Activated CD8-positive, alpha-beta memory T cell treated with anti-CD3 and anti-CD28 coated beads, Interleukin-2, amount 10 ng/mL, durations not matched to agents 7 days and 5 days (primary cell): Measurements from ENCODE around the gene KRT72. TPM values are rescaled to one million over a fixed set of nuclear protein-coding genes. Genes with fewer than 3 reads are reported as not detected.

Experiments used
- ATAC-seq: fragments of 150-1000 bp; cut with Tn5 transposase; one replicate; pipeline ENCODE4 v1.10.0; 2021; ENCODE audit warnings: moderate library complexity
- CTCF ChIA-PET: fragments of 350-600 bp; sonication (Branson Sonifier 250); formaldehyde crosslinking; loops from one replicate; lab custom pipeline; 2021; ENCODE audit warnings: antibody characterized with exemption; lab: Charles Lee
- DNase-seq: peaks from one replicate; pipeline ENCODE4 v3.0.0-alpha.2; 2020
- H3K27ac Mint-ChIP-seq: one replicate; pipeline ENCODE4 v1.8.0; 2021; ENCODE audit warnings: mild to moderate bottlenecking, mixed read lengths
- H3K27me3 Mint-ChIP-seq: one replicate; pipeline ENCODE4 v1.8.0; 2021; ENCODE audit warnings: mixed read lengths
- H3K36me3 Mint-ChIP-seq: one replicate; pipeline ENCODE4 v1.8.0; 2021; ENCODE audit warnings: mild to moderate bottlenecking, mixed read lengths
- H3K4me1 Mint-ChIP-seq: one replicate; pipeline ENCODE4 v1.8.0; 2021; ENCODE audit warnings: mixed read lengths
- H3K4me3 Mint-ChIP-seq: one replicate; pipeline ENCODE4 v1.8.0; 2021; ENCODE audit warnings: mild to moderate bottlenecking, moderate library complexity, mixed read lengths
- H3K9me3 Mint-ChIP-seq: one replicate; pipeline ENCODE4 v1.8.0; 2022; ENCODE audit warnings: low read depth, mixed read lengths
- total RNA-seq, 2 experiments: library from RNA; stranded (reverse); gene quantifications; one replicate each; pipeline ENCODE4 v1.2.3, GENCODE V29; 2021

The KRT72 gene
- total RNA-seq, 2 experiments from 2014 or later: 0.15 TPM; not detected in 1

GRCh38 chr12:52558781-52559445, 42.4 kb downstream of the KRT72 start:
- H3K4me3 Mint-ChIP-seq: no peak overlapping the region
- ATAC-seq (no peak), DNase-seq (no peak)
- peaks cover 49% of the 10 kb centered on the region for H3K27me3 Mint-ChIP-seq
- H3K9me3 Mint-ChIP-seq: no peaks in the 10 kb centered on the region
- CTCF ChIA-PET: interaction anchor here (1.4 kb wide), 1 partner anchor 422 kb away, joined by 3 read pairs; no protein-coding TSS in a partner anchor
- peaks cover 2% of the 10 kb centered on the region for H3K4me1 Mint-ChIP-seq
- H3K36me3 Mint-ChIP-seq: no peaks in the 10 kb centered on the region
- H3K27ac Mint-ChIP-seq: no peak overlapping the region

GRCh38 chr12:52557476-52557875, 43.8 kb downstream of the KRT72 start:
- CTCF ChIA-PET: no interaction called here

GRCh38 chr12:52555577-52555976, 45.7 kb downstream of the KRT72 start:
- DNase-seq (no peak), ATAC-seq (no peak)
- CTCF ChIA-PET: interaction anchor here (1.0 kb wide), 1 partner anchor 324 kb away, joined by 3 read pairs; no protein-coding TSS in a partner anchor
- no peaks in the 10 kb centered on the region for H3K36me3 Mint-ChIP-seq
- H3K4me3 Mint-ChIP-seq: no peak overlapping the region
- H3K27ac Mint-ChIP-seq: no peak overlapping the region
- peaks cover 2% of the 10 kb centered on the region for H3K4me1 Mint-ChIP-seq
- H3K9me3 Mint-ChIP-seq: no peaks in the 10 kb centered on the region
- H3K27me3 Mint-ChIP-seq: peaks cover 45% of the 10 kb centered on the region

More at GRCh38 chr12:52557476-52557875, 43.8 kb downstream of the KRT72 start:
- Mint-ChIP-seq H3K27ac (no peak overlapping the region), H3K36me3 (no peaks in the 10 kb centered on the region), H3K4me3 (no peak overlapping the region), H3K27me3 (peaks cover 44% of the 10 kb centered on the region), H3K9me3 (no peaks in the 10 kb centered on the region), H3K4me1 (peaks cover 2% of the 10 kb centered on the region)
- ATAC-seq (no peak), DNase-seq (no peak)

DNA sequence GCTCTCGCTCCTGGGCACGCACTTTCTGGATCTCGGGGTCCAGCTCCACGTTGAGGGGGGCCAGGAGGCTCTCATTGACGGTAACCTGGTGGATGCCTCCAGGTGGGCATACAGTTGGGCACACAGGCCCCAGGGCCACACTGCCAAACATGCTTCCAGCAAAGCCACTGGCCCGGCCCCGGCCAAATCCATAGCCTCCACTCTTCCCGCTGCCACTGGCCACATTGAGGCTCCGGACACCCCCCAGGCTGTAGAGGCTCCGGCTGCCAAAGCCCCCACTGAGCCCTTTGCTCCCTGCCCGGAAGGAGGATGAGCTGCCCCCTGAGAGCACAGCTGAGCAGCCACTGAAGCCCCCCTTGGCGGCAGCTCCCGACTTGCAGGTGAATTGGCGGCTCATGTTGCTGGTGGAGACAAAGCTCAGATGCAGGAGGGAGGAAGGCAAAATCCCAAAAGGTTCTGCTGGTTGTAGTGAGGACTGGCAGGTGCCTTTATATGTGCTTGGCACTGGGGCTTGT, 48.5 kb downstream of the KRT72 start, which contains the start of gene KRT71:
Gene KRT71, minus strand, starts transcription at position 465 of the 515 bp plus-strand sequence. Its CDS starts 68 bp downstream, at position 397.
- Mint-ChIP-seq H3K27ac (no peak within 1 kb of the TSS), H3K36me3 (no peaks in the 10 kb centered on the region), H3K9me3 (no peaks in the 10 kb centered on the region), H3K4me1 (peaks cover 2% of the 10 kb centered on the region), H3K27me3 (peaks cover 32% of the 10 kb centered on the region), H3K4me3 (no peak within 1 kb of the TSS)
- no peak for DNase-seq
- CTCF ChIA-PET: no interaction called here
- ATAC-seq: no peak

DNA sequence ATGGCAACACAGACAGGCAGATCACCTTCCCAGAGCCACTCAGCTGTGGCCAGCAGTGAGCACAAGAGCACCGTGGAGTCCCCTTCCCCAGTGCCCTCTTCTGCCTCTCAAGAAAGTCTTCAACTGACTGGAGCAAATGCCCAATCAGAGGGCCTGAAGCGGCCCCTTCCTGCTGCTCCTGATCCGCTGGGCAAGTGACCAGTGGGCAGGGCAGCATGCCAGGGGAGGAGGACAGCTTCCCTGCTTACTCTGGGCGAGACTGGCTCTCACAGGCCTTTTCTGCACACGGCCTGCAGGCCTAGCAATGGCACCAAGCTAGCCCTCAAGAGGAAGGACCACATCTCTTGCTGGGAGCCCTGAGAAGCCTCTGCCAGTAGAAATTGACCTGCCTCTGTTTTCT, 49.2 kb downstream of the KRT72 start:
- H3K36me3 Mint-ChIP-seq: no peaks in the 10 kb centered on the region
- DNase-seq (no peak), ATAC-seq (no peak)
- CTCF ChIA-PET: no interaction called here
- H3K4me3 Mint-ChIP-seq: no peak overlapping the region
- peaks cover 2% of the 10 kb centered on the region for H3K4me1 Mint-ChIP-seq
- H3K27ac Mint-ChIP-seq: no peak overlapping the region
- H3K9me3 Mint-ChIP-seq: no peaks in the 10 kb centered on the region
- peaks cover 32% of the 10 kb centered on the region for H3K27me3 Mint-ChIP-seq

DNA sequence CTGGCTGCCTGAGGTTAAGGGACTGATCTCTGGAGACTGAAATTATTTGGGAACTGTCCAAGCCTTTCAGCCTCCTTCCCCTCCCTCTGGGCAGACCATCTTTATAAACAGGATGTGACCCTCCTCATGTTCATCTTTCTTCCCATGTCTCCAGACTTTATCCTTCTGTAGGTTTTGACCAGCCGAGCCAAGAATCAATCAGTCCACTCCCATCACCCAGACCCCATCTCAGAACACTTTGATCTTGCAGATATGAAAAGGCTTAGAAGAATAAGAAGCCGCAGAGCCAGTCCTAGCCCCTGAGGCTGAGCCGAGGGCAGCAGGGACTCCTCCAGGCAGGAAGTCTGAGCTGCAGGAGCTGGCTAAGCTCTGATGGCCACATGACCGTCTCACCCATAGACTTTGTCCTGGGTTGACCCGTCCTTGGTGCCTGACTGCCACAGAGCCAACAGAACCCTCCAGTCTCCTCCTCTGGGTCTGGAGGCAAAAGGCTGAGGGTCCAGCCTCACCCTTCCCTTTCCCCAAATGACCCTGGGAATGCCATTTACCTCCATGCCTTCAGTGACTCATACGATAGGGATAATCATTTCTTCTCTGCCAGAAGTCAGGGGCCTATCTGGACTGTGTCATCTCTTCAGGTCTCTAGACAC, 49.9 kb downstream of the KRT72 start:
- no peak for DNase-seq
- Mint-ChIP-seq H3K4me3 (no peak overlapping the region), H3K27me3 (peaks cover 30% of the 10 kb centered on the region), H3K4me1 (peaks cover 2% of the 10 kb centered on the region), H3K9me3 (no peaks in the 10 kb centered on the region), H3K36me3 (no peaks in the 10 kb centered on the region), H3K27ac (no peak overlapping the region)
- ATAC-seq: no peak
- CTCF ChIA-PET: no interaction called here

DNA sequence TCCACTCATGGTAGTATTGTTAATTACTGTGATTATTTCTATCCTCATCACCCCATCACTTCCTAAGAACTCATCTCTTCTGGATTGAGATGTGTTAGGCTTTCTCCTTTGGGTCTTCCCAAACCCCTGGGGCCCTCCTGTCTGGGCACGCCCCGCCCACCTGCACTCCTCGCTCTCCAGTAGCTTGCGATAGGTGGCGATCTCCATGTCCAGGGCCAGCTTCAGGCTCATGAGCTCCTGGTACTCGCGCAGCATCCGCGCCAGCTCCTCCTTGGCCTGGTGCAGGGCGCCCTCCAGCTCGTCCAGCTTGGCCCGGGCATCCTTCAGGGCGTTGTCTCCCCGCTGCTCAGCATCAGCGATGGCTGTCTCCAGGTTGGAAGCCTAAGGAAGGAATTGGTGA, 55.1 kb downstream of the KRT72 start:
- Mint-ChIP-seq H3K36me3 (no peaks in the 10 kb centered on the region), H3K27me3 (peaks cover 9% of the 10 kb centered on the region), H3K4me1 (peaks cover 6% of the 10 kb centered on the region), H3K27ac (no peak overlapping the region), H3K4me3 (no peak overlapping the region), H3K9me3 (no peaks in the 10 kb centered on the region)
- DNase-seq (no peak), ATAC-seq (no peak)
- CTCF ChIA-PET: no interaction called here

GRCh38 chr12:52543985-52544883, 57.0 kb downstream of the KRT72 start:
- ATAC-seq (no peak), DNase-seq (no peak)
- H3K36me3 Mint-ChIP-seq: no peaks in the 10 kb centered on the region
- H3K27ac Mint-ChIP-seq: no peak overlapping the region
- CTCF ChIA-PET: interaction anchor here (1.4 kb wide), 1 partner anchor 334 kb away, joined by 3 read pairs; no protein-coding TSS in a partner anchor
- no peak overlapping the region for H3K4me3 Mint-ChIP-seq
- no peaks in the 10 kb centered on the region for H3K27me3 Mint-ChIP-seq
- no peaks in the 10 kb centered on the region for H3K9me3 Mint-ChIP-seq
- peaks cover 6% of the 10 kb centered on the region for H3K4me1 Mint-ChIP-seq

- Mint-ChIP-seq H3K36me3 (no peaks in the 10 kb centered on the region), H3K27me3 (peaks cover 6% of the 10 kb centered on the region), H3K4me3 (no peak overlapping the region), H3K4me1 (peaks cover 6% of the 10 kb centered on the region), H3K9me3 (no peaks in the 10 kb centered on the region), H3K27ac (no peak overlapping the region)
- CTCF ChIA-PET: no interaction called here
- ATAC-seq: no peak
- no peak for DNase-seq
Observed at GRCh38 chr12:52542785-52543318, 58.4 kb downstream of the KRT72 start.

GRCh38 chr12:52542157-52542556, 59.1 kb downstream of the KRT72 start:
- DNase-seq: no peak
- Mint-ChIP-seq H3K9me3 (no peaks in the 10 kb centered on the region), H3K27ac (no peak overlapping the region), H3K4me1 (peaks cover 6% of the 10 kb centered on the region), H3K4me3 (no peak overlapping the region), H3K36me3 (no peaks in the 10 kb centered on the region), H3K27me3 (peaks cover 8% of the 10 kb centered on the region)
- CTCF ChIA-PET: no interaction called here
- no peak for ATAC-seq

DNA sequence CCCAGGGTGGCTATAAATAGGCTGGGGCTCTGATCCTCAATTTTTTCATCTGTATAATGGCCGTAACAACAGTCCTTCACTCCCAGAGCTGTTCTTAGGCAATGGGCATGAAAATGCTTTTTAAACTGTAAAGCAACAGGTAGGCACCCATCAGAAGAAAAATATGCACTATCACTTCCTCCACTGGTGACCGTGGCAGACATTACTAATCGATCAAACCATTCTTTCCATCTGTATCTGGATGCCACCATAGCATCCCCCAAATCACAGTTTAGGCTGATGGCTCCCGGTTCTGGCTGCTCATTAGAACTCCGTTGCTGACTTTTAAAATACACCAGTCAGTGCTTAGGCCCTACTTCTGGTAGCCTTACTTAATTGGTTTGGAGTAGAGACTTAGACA, 59.6 kb downstream of the KRT72 start:
- no peak for DNase-seq
- Mint-ChIP-seq H3K9me3 (no peaks in the 10 kb centered on the region), H3K27me3 (peaks cover 8% of the 10 kb centered on the region), H3K4me1 (peaks cover 6% of the 10 kb centered on the region), H3K4me3 (no peak overlapping the region), H3K27ac (no peak overlapping the region), H3K36me3 (no peaks in the 10 kb centered on the region)
- ATAC-seq: no peak
- CTCF ChIA-PET: interaction anchor here (1.6 kb wide), 1 partner anchor 22 kb away, joined by 3 read pairs; no protein-coding TSS in a partner anchor

GRCh38 chr12:52540531-52540930, 60.7 kb downstream of the KRT72 start:
- Mint-ChIP-seq H3K27ac (no peak overlapping the region), H3K27me3 (peaks cover 10% of the 10 kb centered on the region), H3K9me3 (no peaks in the 10 kb centered on the region), H3K36me3 (no peaks in the 10 kb centered on the region), H3K4me1 (peaks cover 6% of the 10 kb centered on the region), H3K4me3 (no peak overlapping the region)
- no peak for DNase-seq
- CTCF ChIA-PET: interaction anchor here (1.6 kb wide), 1 partner anchor 23 kb away, joined by 3 read pairs; no protein-coding TSS in a partner anchor
- ATAC-seq: no peak

GRCh38 chr12:52539821-52540173, 61.5 kb downstream of the KRT72 start:
- CTCF ChIA-PET: interaction anchor here (0.8 kb wide), 1 partner anchor 441 kb away, joined by 3 read pairs; no protein-coding TSS in a partner anchor
- H3K4me1 Mint-ChIP-seq: peaks cover 6% of the 10 kb centered on the region
- H3K27ac Mint-ChIP-seq: no peak overlapping the region
- H3K27me3 Mint-ChIP-seq: peaks cover 11% of the 10 kb centered on the region
- H3K36me3 Mint-ChIP-seq: no peaks in the 10 kb centered on the region
- no peak overlapping the region for H3K4me3 Mint-ChIP-seq
- H3K9me3 Mint-ChIP-seq: no peaks in the 10 kb centered on the region
- DNase-seq: no peak
- no peak for ATAC-seq
